Measurements from ENCODE around the gene ADAM11.
"Not testable (repeated sequence)": the region's sequence is repeated elsewhere in the genome, so short reads cannot be mapped to it uniquely, and the experiment has no call there.

Gene ADAM11, protein sequence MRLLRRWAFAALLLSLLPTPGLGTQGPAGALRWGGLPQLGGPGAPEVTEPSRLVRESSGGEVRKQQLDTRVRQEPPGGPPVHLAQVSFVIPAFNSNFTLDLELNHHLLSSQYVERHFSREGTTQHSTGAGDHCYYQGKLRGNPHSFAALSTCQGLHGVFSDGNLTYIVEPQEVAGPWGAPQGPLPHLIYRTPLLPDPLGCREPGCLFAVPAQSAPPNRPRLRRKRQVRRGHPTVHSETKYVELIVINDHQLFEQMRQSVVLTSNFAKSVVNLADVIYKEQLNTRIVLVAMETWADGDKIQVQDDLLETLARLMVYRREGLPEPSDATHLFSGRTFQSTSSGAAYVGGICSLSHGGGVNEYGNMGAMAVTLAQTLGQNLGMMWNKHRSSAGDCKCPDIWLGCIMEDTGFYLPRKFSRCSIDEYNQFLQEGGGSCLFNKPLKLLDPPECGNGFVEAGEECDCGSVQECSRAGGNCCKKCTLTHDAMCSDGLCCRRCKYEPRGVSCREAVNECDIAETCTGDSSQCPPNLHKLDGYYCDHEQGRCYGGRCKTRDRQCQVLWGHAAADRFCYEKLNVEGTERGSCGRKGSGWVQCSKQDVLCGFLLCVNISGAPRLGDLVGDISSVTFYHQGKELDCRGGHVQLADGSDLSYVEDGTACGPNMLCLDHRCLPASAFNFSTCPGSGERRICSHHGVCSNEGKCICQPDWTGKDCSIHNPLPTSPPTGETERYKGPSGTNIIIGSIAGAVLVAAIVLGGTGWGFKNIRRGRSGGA

GRCh38 chr17:44758414-44759085 is at the start of gene ADAM11:
TSS of gene ADAM11 (plus strand) at chr17:44758988. CDS start at chr17:44759200, 212 bp downstream.
- TF ChIP-seq, protein P1, sequence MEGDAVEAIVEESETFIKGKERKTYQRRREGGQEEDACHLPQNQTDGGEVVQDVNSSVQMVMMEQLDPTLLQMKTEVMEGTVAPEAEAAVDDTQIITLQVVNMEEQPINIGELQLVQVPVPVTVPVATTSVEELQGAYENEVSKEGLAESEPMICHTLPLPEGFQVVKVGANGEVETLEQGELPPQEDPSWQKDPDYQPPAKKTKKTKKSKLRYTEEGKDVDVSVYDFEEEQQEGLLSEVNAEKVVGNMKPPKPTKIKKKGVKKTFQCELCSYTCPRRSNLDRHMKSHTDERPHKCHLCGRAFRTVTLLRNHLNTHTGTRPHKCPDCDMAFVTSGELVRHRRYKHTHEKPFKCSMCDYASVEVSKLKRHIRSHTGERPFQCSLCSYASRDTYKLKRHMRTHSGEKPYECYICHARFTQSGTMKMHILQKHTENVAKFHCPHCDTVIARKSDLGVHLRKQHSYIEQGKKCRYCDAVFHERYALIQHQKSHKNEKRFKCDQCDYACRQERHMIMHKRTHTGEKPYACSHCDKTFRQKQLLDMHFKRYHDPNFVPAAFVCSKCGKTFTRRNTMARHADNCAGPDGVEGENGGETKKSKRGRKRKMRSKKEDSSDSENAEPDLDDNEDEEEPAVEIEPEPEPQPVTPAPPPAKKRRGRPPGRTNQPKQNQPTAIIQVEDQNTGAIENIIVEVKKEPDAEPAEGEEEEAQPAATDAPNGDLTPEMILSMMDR (conservative IDR thresholded peaks at IDR 0.05; ENCODE audit: low read depth, low read length): no peak
- DNase-seq (ENCODE audit: low read depth): no peak
- peak within 1 kb of the TSS; percentile 45 for H3K4me3 ChIP-seq (ENCODE audit: low read length)

DNA sequence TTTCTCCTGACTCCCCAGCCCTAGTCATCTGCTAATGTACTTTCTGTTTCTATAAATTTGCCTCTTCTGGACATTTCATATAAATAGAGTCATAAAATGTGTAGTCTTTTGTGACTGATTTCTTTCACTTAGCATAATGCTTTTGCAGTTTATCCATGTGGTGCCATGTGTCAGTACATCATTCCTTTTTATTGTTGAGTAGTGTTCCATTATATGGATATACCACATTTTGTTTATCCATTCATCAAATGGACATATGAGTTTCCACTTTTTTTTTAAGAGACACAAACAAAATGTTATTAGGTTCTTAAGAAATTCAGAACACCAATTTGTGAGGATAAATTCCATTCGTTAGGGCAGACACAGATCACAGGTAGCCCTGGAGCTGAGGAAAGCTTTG is 39.3 kb upstream of the ADAM11 start:
- TF ChIP-seq, protein P1 (conservative IDR thresholded peaks at IDR 0.05; ENCODE audit: low read depth, low read length): no peak

DNA sequence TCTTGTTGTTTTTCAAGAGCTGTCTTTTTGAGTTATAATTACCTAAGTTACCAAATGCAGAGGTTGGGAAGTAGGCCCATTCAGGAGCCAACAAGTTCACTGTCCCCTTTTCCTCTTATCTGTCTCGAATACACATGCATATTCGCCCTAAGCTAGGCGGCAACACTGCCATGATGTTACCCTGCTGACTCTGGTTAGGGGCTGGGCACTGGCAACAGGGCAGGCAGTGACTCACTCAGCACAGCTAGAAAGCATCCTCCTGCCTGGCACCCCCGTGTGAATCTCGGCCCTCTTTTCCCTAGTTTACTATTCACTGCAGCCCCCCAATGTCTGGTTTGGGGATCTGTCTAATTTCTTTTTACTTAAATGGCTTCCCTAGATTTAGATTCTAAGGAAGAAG is 36.5 kb upstream of the ADAM11 start:
- TF ChIP-seq, protein P1 (conservative IDR thresholded peaks at IDR 0.05; ENCODE audit: low read depth, low read length): no peak
- no peak for DNase-seq (ENCODE audit: low read depth)
- no peak overlapping the region for H3K4me3 ChIP-seq (ENCODE audit: low read length)

More for the DNA sequence above, 39.3 kb upstream of the ADAM11 start:
- no peak overlapping the region for H3K4me3 ChIP-seq (ENCODE audit: low read length)
- DNase-seq (ENCODE audit: low read depth): no peak

DNA sequence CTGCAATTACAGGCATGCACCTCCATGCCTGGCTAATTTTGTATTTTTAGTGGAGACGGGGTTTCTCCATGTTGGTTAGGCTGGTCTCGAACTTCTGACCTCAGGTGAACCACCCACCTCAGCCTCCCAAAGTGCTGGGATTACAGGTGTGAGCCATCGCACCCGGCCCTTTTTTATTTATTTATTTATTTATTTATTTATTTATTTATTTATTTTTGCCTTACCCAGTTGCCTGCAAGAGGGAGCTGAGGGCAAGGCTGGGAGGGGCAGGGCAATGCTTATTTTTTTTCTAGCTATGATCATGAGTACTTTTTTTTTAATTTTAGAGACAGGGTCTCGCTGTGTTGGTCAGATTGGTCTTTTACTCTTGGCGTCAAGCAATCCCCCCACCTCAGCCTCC is 32.7 kb upstream of the ADAM11 start:
- DNase-seq (ENCODE audit: low read depth); H3K4me3 ChIP-seq (ENCODE audit: low read length): not testable (repeated sequence)

DNA sequence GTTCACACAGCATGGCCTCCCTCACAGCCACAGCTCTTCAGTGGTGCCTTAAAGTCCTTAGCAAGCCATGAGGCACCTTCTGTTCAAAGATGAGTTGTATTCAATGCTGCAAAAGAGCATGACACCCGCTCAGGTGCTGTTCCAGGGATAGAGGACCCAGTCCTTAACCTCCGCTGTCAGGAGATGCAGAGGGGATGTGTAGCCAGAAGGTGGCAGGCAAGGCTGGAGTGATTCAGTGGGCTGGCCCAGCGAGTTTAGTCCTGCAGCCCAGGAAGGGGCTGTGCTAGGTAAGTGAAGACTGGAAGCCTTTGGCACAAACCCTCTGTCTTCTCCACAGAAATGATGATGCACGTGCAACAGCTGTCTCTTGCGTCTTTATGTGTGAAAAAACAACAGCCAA is 25.0 kb upstream of the ADAM11 start:
- no peak for DNase-seq (ENCODE audit: low read depth)
- TF ChIP-seq, protein P1 (conservative IDR thresholded peaks at IDR 0.05; ENCODE audit: low read depth, low read length): peak; percentile 55

DNA sequence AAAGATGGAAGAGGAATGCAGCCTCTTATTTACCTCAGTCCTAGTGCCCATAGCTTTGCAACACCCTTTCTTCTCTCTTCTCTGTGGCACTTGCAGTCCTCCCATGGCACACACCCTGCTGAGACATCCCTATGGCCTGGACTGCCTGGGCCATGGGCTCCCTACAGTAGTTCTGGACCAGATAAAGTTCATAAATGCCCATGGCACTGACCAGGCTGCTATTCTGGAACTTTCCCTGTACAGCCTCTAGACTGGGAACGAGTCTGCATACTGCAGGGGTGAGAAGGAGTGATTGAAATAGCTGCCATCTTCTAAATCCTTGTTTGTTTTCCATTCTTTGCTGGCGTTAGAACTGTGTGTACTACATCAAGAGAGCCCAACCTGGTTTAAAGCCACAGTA is 24.5 kb upstream of the ADAM11 start:
- DNase-seq (ENCODE audit: low read depth): no peak
- TF ChIP-seq, protein P1 (conservative IDR thresholded peaks at IDR 0.05; ENCODE audit: low read depth, low read length): no peak

More for the DNA sequence above, 25.0 kb upstream of the ADAM11 start:
- H3K4me3 ChIP-seq (ENCODE audit: low read length): no peak overlapping the region

GRCh38 chr17:44736551-44737240 is 22.1 kb upstream of the ADAM11 start:
- DNase-seq (ENCODE audit: low read depth): no peak
- no peak overlapping the region for H3K4me3 ChIP-seq (ENCODE audit: low read length)
- TF ChIP-seq, protein P1 (conservative IDR thresholded peaks at IDR 0.05; ENCODE audit: low read depth, low read length): no peak

More for the DNA sequence above, 24.5 kb upstream of the ADAM11 start:
- no peak overlapping the region for H3K4me3 ChIP-seq (ENCODE audit: low read length)

Measured in retinal pigment epithelial cell (primary cell).